AG10803 (cell line): Measurements from ENCODE around the gene ATP1B1.
"Not testable (repeated sequence)": the region's sequence is repeated elsewhere in the genome, so short reads cannot be mapped to it uniquely, and the experiment has no call there.

Experiments
- DNase-seq: peaks from one replicate; pipeline ENCODE4 v3.0.0; 2010; ENCODE audit warnings: low read depth
- H3K4me3 ChIP-seq: 2 replicates; pipeline ENCODE4 v1.5.1; 2011; ENCODE audit warnings: mild to moderate bottlenecking, low read length, control low read depth
- CTCF ChIP-seq: conservative IDR thresholded peaks from 2 replicates; pipeline ENCODE4 v1.5.1; 2011; ENCODE audit warnings: mild to moderate bottlenecking, low read length, control low read depth, inconsistent platforms

The ATP1B1 gene

DNA sequence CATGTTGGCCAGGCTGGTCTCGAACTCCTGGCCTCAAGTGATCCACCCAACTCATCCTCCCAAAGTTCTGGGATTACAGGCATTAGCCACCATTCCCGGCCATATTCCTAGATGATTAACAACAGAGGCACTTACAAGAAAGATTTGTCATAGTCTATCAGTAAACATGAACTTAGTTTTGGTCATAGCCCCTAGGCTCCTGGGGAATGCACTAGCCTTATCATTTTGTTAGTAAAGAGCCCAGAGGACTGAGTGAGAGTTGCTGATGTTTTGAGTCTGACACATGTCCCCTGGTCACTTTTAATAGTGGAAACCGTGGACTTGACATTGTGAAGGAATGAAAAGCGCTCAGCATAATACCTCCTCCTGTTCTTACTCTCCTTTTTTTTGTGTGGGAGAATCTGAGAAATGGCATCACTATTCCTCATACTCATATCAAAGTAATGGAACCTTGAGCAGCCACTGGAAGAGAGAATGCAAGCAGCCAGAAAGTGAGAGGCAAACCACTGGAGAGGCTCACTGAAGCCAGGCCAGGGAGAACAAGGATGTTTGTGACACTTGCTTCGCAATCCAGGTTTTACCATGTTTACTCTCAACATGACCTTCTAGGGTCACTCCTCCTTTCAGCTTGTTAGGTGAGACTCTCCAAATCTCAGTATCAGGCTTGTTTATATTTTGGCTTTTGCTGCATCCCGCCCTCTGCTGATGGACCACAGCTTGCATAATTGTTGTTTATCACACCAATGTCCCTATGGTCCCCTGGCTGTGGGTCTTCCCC is 14.8 kb downstream of the ATP1B1 start:
- no peak for TF ChIP-seq CTCF
- no peak for DNase-seq
- no peak overlapping the region for H3K4me3 ChIP-seq

GRCh38 chr1:169122976-169123375 is 16.5 kb downstream of the ATP1B1 start:
- DNase-seq: no peak
- no peak for TF ChIP-seq CTCF
- H3K4me3 ChIP-seq: no peak overlapping the region

DNA sequence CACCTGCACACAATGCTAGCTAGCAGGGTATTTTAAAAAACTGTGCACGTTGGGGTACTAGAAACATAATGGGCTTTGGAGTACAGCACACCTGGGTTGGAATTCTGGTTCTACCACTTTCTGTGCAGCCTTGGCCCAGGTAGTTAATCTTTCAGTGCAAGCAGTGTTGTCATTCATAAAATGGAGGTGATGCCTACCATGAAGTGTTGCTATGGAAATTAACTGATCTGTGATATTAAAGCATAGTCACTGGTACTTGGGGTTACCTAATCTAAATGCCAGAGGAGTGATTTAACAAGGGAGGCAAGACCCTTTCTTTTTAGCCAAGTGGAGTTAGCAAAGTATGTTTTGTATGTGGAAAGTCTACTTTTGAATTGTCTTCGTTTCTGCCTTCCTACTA is 18.0 kb downstream of the ATP1B1 start:
- no peak for TF ChIP-seq CTCF
- DNase-seq: no peak
- H3K4me3 ChIP-seq: no peak overlapping the region

- not testable (repeated sequence) for H3K4me3 ChIP-seq, DNase-seq
These were observed 19.1 kb downstream of the ATP1B1 start for GRCh38 chr1:169125597-169125996.

GRCh38 chr1:169126335-169126734 is 19.8 kb downstream of the ATP1B1 start:
- H3K4me3 ChIP-seq: no peak overlapping the region
- no peak for TF ChIP-seq CTCF
- no peak for DNase-seq

GRCh38 chr1:169127305-169127704 is 20.8 kb downstream of the ATP1B1 start:
- TF ChIP-seq CTCF: no peak
- no peak overlapping the region for H3K4me3 ChIP-seq
- no peak for DNase-seq

DNA sequence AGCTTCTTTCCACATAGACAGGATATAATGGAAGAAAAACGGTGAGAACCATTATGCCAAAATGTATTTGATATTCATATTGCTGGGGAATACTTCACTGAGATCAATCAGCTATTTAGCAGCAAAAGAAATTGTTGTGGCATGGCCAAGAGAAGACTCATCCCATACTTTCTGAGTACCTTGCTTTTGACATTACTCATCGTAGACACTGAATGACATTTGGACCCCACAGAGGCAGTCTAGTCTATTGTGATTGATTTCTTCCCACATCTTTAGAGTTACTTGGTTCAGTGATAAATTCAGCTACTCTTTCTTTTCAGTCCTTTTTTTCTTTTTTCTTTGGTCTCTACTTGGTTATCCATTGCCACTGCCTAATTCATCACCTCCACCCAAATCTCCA is 22.1 kb downstream of the ATP1B1 start:
- DNase-seq: no peak
- no peak overlapping the region for H3K4me3 ChIP-seq
- TF ChIP-seq CTCF: no peak
